PC-3 (cell line): ENCODE data around the gene ROBO3. TPM values are rescaled to one million over a fixed set of nuclear protein-coding genes. Genes with fewer than 3 reads are reported as not detected.

Source experiments
- ATAC-seq: fragments of 200-7000 bp; cut with Tn5 transposase; 2 replicates; pipeline ENCODE4 v1.9.1; 2020; ENCODE audit warnings: mild to moderate bottlenecking, moderate library complexity
- BruUV-seq: library from RNA; stranded (reverse); fragments of 400-500 nt; replicated peaks from 2 replicates; lab custom pipeline; 2021; lab: Mats Ljungman, UMichigan
- CTCF ChIA-PET: fragments of 300-600 bp; sonication (Branson Sonifier 250); formaldehyde crosslinking; loops from one replicate; lab custom pipeline; 2022; ENCODE audit warnings: antibody characterized with exemption; lab: Charles Lee
- POLR2A ChIA-PET: fragments of 300-600 bp; sonication (Branson Sonifier 250); formaldehyde crosslinking; loops from one replicate; lab custom pipeline; 2022; ENCODE audit warnings: antibody characterized with exemption; ENCODE audit not compliant: unreplicated experiment; lab: Charles Lee
- DNase-seq: peaks from one replicate; pipeline ENCODE4 v3.0.0-alpha.2; 2015
- H2AFZ ChIP-seq: fragments of 300-600 bp; sonication (generic); 2 replicates; pipeline ENCODE4 v1.6.0; 2016; ENCODE audit warnings: antibody characterized with exemption, low read length
- H3F3A ChIP-seq: fragments of 300-600 bp; sonication (generic); one replicate; pipeline ENCODE4 v1.6.0; 2017; ENCODE audit warnings: antibody characterized with exemption, low read length, control low read depth, mild to moderate bottlenecking; ENCODE audit not compliant: unreplicated experiment
- H3K27ac ChIP-seq: fragments of 300-600 bp; sonication (generic); 2 replicates; pipeline ENCODE4 v1.5.1; 2016; ENCODE audit warnings: mild to moderate bottlenecking, low read length
- H3K27me3 ChIP-seq: fragments of 300-600 bp; sonication (generic); 2 replicates; pipeline ENCODE4 v1.6.1; 2016; ENCODE audit warnings: low read length, mixed read lengths
- H3K36me3 ChIP-seq: fragments of 300-600 bp; sonication (generic); 2 replicates; pipeline ENCODE4 v1.6.1; 2016; ENCODE audit warnings: low read depth, mixed run types, low read length, mixed read lengths
- H3K4me1 ChIP-seq: fragments of 300-600 bp; sonication (generic); 2 replicates; pipeline ENCODE4 v1.5.1; 2016; ENCODE audit warnings: low read length; ENCODE audit not compliant: insufficient read depth
- H3K4me2 ChIP-seq: fragments of 300-600 bp; sonication (generic); 2 replicates; pipeline ENCODE4 v1.6.0; 2016; ENCODE audit warnings: low read length
- H3K4me3 ChIP-seq: fragments of 300-600 bp; sonication (generic); 2 replicates; pipeline ENCODE4 v1.5.1; 2016; ENCODE audit warnings: mild to moderate bottlenecking, low read length, mixed read lengths
- H3K79me2 ChIP-seq: fragments of 300-600 bp; sonication (generic); 2 replicates; pipeline ENCODE4 v1.6.1; 2017; ENCODE audit warnings: low read length, mixed read lengths
- H3K9ac ChIP-seq: fragments of 300-600 bp; sonication (generic); 2 replicates; pipeline ENCODE4 v1.6.0; 2016; ENCODE audit warnings: mild to moderate bottlenecking, low read length
- H3K9me2 ChIP-seq: fragments of 300-600 bp; sonication (generic); replicated peaks from 2 replicates; pipeline ENCODE4 v1.6.1; 2016; ENCODE audit warnings: mixed run types, low read length, mixed read lengths
- H3K9me3 ChIP-seq: fragments of 300-600 bp; sonication (generic); 2 replicates; pipeline ENCODE4 v1.6.1; 2016; ENCODE audit warnings: low read length, mixed read lengths
- H4K20me1 ChIP-seq: fragments of 300-600 bp; sonication (generic); 2 replicates; pipeline ENCODE4 v1.6.1; 2016; ENCODE audit warnings: low read length, mixed read lengths
- EZH2 ChIP-seq: fragments of 300-600 bp; sonication (generic); IDR thresholded peaks from one replicate; pipeline ENCODE4 v1.6.1; 2017; ENCODE audit warnings: antibody characterized with exemption, mild to moderate bottlenecking, low read length; ENCODE audit not compliant: unreplicated experiment
- EZH2phosphoT487 ChIP-seq: fragments of 300-600 bp; sonication (generic); IDR thresholded peaks from 2 replicates; pipeline ENCODE4 v1.6.1; 2018; ENCODE audit warnings: mild to moderate bottlenecking, antibody characterized with exemption, low read length, borderline replicate concordance
- intact Hi-C: fragments of 100-400 bp; cut with micrococcal nuclease; formaldehyde crosslinking; loops from 2 replicates; pipeline ENCODE4 v1.9.0; 2023
- total RNA-seq: library from RNA; depleted of rRNA; stranded (reverse); fragments of >200 nt; gene quantifications from 2 replicates; pipeline ENCODE4 v1.2.3, GENCODE V29; 2014
- TF ChIP-seq, protein P1 (sequence below): fragments of 300-600 bp; sonication (generic); conservative IDR thresholded peaks from 2 replicates; pipeline ENCODE4 v1.5.1; 2017; ENCODE audit warnings: antibody characterized with exemption, low read depth, mild to moderate bottlenecking, low read length

The ROBO3 gene
- total RNA-seq, 1 experiment from 2014 or later, result 18.5 TPM

DNA sequence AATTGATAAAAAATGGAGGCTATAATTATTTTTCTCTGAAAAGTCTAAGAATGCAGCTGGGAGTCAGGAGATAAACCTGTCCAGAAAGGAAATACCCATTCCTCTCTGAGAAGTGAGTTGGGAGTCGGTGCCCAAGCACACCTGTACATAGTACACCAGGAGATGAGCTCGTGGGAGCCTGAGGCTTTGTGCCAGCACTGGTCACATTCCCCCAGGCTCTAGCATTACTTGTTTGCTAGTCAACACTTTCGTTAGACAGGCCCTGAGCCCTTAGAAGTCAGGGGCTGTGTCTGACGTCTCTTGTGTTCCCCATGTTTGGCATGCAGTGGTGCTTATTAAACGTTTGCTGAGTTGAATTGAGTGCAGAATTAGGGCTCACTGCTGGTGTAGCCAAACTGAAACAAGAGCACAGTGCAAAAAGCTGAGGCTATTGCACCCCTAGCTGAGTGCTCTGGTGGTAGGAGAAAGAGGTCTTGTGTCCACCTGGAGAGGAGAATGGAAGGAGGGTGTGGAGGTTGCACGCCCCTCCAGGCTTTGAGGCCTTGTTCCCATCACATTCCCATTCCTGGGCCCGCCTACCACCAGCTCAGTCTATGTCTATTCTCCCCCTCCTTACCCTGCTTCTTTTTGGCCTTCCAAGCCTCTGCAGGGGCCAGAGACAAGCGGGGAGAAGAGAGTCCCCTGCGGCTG is 25.6 kb downstream of the ROBO3 start:
- ATAC-seq (no peak), DNase-seq (no peak)
- TF ChIP-seq, protein P1, sequence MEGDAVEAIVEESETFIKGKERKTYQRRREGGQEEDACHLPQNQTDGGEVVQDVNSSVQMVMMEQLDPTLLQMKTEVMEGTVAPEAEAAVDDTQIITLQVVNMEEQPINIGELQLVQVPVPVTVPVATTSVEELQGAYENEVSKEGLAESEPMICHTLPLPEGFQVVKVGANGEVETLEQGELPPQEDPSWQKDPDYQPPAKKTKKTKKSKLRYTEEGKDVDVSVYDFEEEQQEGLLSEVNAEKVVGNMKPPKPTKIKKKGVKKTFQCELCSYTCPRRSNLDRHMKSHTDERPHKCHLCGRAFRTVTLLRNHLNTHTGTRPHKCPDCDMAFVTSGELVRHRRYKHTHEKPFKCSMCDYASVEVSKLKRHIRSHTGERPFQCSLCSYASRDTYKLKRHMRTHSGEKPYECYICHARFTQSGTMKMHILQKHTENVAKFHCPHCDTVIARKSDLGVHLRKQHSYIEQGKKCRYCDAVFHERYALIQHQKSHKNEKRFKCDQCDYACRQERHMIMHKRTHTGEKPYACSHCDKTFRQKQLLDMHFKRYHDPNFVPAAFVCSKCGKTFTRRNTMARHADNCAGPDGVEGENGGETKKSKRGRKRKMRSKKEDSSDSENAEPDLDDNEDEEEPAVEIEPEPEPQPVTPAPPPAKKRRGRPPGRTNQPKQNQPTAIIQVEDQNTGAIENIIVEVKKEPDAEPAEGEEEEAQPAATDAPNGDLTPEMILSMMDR, result no peak
- no peak for TF ChIP-seq EZH2phosphoT487
- no peak for TF ChIP-seq EZH2
- ChIA-PET CTCF (no interaction called here), POLR2A (no interaction called here)
- intact Hi-C loops, result no loop called here
- Histone ChIP-seq H3K27ac (no peak overlapping the region), H2AFZ (no peak overlapping the region), H3K9ac (no peak overlapping the region), H3F3A (no peaks in the 10 kb centered on the region), H3K36me3 (no peaks in the 10 kb centered on the region), H3K9me2 (no peaks in the 10 kb centered on the region), H3K27me3 (no peaks in the 10 kb centered on the region), H4K20me1 (no peaks in the 10 kb centered on the region), H3K9me3 (no peaks in the 10 kb centered on the region), H3K4me1 (peaks cover 7% of the 10 kb centered on the region; the same call in 1 of the 2 replicates), H3K4me2 (no peak overlapping the region), H3K79me2 (no peaks in the 10 kb centered on the region), H3K4me3 (no peak overlapping the region)
- BruUV-seq, result no TSS peak

DNA sequence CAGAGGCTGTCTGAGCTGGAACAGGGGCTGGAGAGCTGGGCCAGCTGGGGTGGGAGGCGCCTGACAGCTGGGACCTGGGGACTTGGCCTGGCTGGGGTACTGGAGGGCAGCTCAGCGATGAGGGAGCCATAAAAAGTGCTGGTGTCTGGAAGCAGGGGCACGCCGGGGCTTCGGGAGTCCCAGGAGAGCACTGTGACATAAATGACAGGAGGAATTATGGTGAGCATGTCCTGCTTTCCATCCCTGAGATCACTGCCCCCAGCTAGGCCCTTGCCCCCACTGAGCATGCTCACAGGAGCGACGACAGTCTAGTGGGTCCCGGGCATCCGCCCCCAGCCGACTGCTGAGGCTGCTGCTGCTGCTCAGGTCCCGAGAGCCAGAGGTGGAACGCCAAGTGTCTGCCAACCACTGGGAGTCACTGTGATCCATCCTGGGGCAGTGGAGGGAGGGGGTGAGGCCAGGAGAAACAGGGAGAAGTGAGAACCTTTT is 26.2 kb downstream of the ROBO3 start:
- ATAC-seq (no peak), DNase-seq (no peak)
- intact Hi-C loops, result no loop called here
- Histone ChIP-seq H3K9me3 (no peaks in the 10 kb centered on the region), H3K4me2 (no peak overlapping the region), H3K36me3 (no peaks in the 10 kb centered on the region), H3K4me1 (peaks cover 12% of the 10 kb centered on the region), H3K9me2 (no peaks in the 10 kb centered on the region), H3F3A (no peaks in the 10 kb centered on the region), H3K79me2 (no peaks in the 10 kb centered on the region), H4K20me1 (no peaks in the 10 kb centered on the region), H3K27ac (no peak overlapping the region), H3K27me3 (no peaks in the 10 kb centered on the region), H3K4me3 (no peak overlapping the region), H2AFZ (no peak overlapping the region), H3K9ac (no peak overlapping the region)
- ChIA-PET CTCF (interaction anchor here (0.7 kb wide), 1 partner anchor 15 kb away, joined by 4 read pairs; no protein-coding TSS in a partner anchor), POLR2A (no interaction called here)
- BruUV-seq, result no TSS peak
- TF ChIP-seq EZH2, result no peak

DNA sequence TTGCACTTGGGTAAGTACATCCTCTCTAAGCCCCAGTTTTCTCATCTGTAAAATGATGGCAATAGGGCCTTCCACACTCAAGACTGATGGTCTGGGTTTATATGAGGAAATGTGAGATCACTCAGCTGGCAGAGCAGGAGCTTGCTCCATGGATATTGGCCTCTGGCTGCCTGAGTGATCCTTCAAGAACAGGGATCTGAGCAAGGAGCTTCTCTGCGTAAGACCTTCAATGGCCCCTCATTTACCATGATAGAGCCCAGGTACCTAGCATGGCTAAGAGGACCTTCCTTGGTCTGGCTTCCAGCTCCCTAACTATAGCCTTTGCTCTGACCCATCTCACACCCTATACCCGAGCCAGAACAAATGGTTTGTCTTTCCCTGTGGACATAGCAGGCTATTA is 26.9 kb downstream of the ROBO3 start:
- Histone ChIP-seq H3K36me3 (no peaks in the 10 kb centered on the region), H3F3A (no peaks in the 10 kb centered on the region), H3K4me3 (no peak overlapping the region), H3K27ac (no peak overlapping the region), H3K9me3 (no peaks in the 10 kb centered on the region), H3K9ac (no peak overlapping the region), H3K79me2 (no peaks in the 10 kb centered on the region), H2AFZ (no peak overlapping the region), H3K9me2 (no peaks in the 10 kb centered on the region), H3K4me2 (no peak overlapping the region), H3K4me1 (peaks cover 20% of the 10 kb centered on the region), H4K20me1 (no peaks in the 10 kb centered on the region), H3K27me3 (no peaks in the 10 kb centered on the region)
- ATAC-seq (no peak), DNase-seq (no peak)
- no TSS peak for BruUV-seq
- ChIA-PET POLR2A (no interaction called here), CTCF (interaction anchor here (0.7 kb wide), 1 partner anchor 16 kb away, joined by 4 read pairs; no protein-coding TSS in a partner anchor)
- intact Hi-C loops, result no loop called here
- TF ChIP-seq EZH2phosphoT487, result no peak
- TF ChIP-seq EZH2, result no peak
- TF ChIP-seq, protein P1, result no peak
